Measurements from ENCODE around the gene GRM4. TPM values are rescaled to one million over a fixed set of nuclear protein-coding genes. Genes with fewer than 3 reads are reported as not detected.

GRM4 gene
- total RNA-seq, 1 donor from 2014 or later = not detected

DNA sequence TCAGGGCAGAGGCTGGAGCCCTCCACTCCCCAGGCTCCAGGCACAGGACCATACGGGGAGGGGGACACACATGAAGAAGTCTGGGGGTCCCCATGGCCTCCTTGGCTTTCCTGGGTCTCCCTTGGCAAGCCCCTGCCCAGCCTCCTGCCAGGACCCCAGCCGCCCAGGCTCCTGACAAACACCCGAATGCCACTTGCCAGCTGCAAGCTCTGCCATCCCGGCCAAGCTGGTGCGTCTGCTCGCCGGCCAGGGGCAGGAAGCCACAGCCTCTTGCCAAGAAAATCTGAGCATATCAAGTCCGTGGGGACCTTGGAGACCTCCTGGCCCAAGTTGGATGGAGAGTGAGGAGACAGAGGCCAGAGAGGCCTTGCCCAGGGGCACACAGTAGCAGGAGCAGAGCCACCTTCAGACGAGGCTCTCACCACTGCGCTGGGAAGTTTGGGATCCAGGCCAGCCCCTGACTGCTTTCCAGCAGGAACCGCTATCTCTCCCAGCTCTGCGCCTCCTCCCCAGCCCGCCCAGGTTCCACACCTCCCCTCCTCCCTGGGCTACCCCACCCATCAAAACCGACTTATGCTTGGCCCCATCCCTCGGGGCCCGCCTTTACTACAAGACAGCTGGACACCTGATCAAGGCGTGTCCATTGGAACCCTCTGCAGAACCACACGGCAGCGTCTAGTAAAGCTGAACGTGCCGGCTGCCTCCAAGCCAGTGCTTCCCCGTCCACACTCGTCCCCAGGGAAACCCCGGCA is 80.2 kb downstream of the GRM4 start:
- DNase-seq (ENCODE audit: low read depth in 2 of 2) = no peak

DNA sequence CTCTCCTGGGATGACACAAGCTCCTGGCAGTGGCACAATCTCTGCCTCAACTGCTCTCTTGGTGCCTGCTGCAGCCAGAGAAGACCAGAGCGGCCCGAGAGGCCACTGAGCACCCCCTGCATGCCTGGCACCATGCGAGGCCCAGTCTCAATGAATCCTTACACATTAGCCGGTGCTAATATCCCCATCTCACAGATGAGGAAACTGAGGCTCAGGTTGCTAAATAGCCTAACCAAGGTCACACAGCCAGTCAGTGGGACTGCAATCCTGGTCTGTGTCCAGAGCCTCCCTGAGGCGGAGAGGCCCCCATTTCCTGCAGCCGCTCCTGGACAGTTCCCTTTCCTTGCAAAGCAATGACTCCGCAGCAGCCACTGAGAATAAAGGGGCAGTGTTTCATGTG is 81.2 kb downstream of the GRM4 start:
- DNase-seq (ENCODE audit: low read depth in 2 of 2) = no peak

DNA sequence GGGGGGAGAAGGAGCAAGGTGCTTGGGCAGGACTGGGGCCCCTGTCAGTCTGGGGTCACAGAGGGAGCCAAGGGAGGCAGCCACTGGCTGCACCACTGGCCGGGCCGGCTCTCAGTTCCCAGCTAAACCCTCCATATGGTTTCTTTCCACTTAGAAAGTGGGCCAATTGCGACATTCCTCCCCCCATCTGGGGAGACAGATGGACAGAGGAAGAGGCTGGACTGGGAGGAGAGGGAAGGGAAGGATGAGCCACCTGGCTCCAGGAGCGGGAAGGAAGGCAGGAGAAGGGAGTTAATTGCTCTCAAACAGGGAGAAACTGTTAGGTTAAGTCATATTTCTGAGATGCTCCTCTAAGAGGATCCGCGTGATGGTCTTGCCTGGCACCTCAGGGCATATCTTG is 82.2 kb downstream of the GRM4 start:
- DNase-seq (ENCODE audit: low read depth in 2 of 2) = no peak

DNA sequence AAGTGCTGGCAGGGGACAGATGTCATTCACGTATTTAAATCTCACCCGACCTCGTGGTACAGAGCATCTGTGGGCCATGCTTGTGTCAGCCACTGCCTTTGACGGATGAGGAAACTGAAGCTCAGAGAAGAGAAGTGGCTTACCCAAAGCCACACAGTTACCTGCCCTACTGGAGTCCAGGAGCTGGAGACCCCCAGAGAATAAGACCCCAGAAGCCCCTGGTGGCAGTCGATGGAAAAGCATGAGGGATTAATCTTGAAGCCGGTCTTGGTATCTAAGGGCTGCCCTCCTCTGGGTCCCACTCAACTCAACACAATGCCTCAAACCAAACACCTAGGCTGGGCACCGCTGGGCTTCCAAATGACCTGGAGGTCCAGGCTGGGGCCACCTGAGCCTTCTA is 83.1 kb downstream of the GRM4 start:
- no peak for DNase-seq (ENCODE audit: low read depth in 2 of 2)

DNA sequence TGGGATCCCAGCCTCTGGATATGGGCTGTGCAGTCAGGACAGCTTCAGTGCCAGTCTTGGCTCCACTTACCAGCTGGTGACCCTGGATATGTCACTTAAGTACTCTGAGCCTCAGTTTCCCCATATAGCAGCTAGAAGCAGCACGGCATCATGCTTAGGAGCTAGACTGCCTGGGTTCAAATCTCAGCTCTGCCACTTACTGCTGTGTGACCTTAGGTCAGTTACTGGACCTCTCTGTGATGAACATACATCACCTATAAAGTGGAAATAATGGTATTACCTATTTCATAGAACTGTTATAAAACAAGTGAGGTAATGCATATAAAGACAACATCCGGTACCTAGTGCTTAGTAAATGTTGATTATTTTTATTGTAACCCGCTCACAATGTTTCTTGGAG is 83.7 kb downstream of the GRM4 start:
- no peak for DNase-seq (ENCODE audit: low read depth in 2 of 2)

DNA sequence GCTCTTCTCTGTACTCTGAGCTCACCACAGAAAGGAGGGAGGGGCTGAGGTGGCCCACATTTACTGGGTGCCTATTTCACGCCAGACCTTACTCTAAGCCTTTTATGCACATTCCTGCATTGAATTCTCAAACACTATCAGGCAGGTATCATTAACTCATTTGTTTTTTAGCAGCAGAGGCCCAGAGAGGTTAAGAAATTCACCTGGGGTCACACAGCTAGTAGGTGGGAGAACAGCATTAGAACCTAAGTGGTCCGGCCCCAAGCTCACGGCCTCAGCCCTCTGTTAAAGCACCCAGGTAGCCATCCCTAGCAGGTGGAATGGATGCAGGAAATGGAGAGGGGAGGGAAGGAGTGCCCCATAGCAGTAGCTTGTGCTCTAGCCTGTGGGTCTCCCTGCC is 84.5 kb downstream of the GRM4 start:
- DNase-seq (ENCODE audit: low read depth in 2 of 2) = no peak

DNA sequence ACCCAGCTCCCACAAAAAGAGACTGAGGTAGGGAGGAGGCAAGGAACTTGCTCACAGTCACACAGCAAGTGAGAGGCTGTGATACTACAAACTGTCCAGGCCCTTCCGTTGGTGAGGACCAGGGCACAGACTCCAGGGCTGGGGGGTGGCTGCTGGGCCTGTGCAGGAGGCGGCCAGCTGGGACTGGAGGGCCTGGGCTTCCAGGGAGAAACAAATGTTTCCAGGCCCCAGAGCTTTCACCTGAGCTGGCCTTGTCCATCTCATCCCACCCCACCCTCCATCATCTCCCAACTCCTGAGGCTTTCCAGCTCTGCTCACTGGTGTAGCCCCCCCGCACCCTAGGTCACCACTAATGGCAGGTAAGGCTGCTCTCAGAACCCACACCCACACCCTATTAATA is 86.0 kb downstream of the GRM4 start:
- no peak for DNase-seq (ENCODE audit: low read depth in 2 of 2)

DNA sequence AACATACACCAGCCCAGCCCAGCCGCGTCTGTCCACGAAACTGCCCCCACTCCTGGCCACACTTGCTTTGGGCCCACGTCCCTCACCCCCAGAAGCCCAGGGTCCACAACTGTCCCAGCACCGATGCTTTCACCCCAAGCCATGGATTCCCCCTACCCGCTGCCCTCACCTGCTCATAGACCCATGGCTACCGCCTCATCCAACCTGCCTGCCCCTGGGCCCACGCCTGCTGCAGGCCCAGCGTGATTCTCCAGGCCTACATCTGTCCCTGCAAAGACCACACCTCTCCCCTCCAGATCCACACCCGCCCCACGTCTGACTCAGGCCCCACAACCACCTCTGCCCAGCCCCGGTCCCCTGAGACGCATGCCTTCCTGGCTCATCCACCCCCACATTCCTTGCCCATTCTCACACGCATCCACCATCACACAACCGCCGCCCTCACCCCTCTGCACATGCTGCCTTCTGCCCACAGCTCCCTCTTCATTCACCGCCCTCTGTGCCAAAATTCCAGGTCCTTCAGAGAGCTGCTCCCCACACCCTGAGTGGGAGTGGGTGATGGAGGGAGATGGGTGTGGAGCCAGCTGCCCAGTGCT is 86.7 kb downstream of the GRM4 start:
- DNase-seq (ENCODE audit: low read depth in 2 of 2) = no peak

DNA sequence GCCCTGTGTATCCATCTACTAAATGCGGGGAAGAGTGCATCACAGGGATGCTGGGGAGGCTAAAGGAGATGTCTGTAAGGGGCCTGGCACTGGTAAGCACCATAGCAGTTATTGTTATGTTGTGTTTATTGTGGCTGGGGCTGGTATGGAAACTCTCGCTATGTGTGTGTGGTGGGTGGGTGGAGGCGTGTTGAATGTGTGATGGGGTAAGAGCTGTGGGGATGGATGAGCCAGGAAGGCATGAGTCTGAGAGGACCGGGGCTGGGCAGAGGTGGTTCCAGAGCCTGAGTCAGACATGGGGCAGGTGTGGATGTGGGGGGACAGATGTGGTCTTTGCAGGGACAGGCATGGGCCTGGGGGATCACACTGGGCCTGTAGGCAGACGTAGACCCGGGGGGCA is 88.1 kb downstream of the GRM4 start:
- DNase-seq (ENCODE audit: low read depth in 2 of 2) = no peak

DNA sequence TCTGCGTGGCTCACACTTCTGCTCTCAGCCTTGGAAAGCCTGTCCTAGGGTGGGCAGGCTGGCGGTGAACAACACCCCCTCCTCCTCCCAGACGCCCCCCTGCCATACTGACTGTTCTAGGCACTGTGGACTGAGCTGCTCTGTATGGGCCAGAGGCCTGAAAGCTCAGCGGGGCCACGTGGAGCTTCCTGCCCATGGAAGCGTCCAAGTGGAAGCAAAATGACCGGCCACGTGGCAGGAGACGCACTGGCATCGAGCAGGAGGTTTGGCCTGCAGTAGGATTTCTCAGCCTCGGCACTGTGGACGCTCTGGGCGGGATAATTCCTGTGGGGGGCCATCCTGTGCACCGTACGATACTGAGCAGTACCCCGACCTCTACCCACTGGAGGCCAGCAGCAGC is 88.7 kb downstream of the GRM4 start:
- no peak for DNase-seq (ENCODE audit: low read depth in 2 of 2)

DNA sequence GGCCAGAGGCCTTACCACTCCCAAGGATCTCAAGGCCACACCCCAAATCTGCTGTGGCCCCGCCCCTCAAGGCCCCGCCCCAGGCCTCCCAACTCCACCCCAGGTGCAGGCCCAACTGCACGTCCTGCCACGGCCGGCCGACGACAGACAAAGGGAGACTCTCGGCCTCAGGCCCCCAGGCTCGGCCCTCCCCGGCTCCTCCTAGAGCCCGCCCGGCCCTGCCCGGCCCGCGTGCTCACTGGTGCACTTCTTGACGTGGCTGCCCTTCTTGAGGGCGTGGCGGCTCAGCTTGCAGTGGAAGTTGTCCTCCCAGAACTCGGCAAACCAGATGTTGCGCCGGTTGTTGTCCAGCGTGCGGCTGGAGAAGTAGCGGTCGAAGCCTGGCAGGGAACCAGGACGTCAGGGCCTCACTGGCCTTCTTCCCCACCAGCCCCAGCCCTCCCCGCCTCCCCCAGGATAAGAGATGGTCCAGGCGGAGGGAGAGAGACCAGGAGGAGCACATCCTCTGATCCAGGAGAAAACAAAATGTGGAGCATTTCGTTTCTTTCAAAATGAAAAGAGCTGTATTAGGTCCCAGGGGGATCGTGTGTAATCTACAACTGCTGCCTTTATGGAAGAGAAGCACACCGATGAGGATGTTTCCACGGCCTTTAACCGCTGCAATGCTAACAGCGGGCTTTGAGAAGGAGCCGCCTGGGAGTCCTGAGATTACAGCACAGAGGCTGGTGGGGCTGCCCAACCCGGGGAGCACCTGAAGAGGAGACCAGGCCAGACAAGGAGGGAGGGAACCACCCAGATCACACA is 89.4 kb downstream of the GRM4 start:
- peak in 1 of 2 donors; percentile 6 for DNase-seq (ENCODE audit: low read depth in 2 of 2)

DNA sequence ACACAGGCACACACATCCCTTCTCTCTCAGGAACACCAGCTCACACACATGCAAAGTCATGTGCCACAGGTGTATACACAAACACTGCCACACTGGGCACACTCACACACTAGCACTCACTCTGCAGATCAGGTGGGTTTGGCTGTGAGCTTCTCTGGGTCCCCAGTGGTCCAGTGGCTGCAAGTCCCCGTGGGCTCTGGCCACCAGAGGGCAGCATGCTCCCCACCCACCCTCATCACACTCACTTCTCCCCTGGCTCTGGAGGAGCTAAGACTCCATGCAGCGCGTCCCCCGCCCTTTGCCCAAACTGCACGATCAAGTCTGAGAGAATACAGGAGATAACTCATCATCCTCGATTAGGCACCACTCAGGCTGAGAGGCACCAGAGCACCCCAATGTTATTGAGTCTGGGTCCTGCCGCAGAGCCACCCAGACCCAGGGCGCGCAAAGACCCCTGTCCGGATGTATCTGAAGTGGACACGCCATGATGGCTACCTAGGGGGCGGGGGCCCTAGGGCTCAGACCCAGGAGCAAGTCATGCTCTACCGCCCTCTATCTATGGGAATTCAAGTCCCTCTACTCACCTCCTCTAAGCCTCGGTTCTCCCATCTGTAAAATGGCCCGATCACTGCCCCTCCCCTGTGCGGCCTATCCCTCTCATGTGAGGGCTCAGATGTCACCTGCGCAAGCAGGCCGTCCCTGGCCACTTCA is 90.5 kb downstream of the GRM4 start:
- DNase-seq (ENCODE audit: low read depth in 2 of 2) = peak; percentile 60 to 79

DNA sequence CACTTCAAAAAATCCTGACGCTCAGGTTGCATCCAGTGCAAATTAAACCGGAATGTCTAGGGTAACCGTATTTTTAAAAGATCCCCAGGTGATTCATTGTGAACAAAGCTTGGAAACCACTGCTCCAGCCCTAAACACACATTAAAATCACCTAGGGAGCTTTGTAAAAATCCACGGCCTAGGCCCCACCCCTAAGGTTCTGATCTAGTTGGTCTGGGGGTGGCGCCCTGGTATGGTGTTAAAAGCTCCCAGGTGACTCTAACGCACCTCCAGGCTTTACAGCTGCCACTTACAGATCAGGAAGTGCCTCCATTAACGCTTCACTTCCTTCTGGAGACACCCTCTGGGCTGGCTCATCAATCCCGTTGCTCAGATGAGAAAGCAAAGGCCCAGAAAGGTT is 92.2 kb downstream of the GRM4 start:
- no peak for DNase-seq (ENCODE audit: low read depth in 2 of 2)

DNA sequence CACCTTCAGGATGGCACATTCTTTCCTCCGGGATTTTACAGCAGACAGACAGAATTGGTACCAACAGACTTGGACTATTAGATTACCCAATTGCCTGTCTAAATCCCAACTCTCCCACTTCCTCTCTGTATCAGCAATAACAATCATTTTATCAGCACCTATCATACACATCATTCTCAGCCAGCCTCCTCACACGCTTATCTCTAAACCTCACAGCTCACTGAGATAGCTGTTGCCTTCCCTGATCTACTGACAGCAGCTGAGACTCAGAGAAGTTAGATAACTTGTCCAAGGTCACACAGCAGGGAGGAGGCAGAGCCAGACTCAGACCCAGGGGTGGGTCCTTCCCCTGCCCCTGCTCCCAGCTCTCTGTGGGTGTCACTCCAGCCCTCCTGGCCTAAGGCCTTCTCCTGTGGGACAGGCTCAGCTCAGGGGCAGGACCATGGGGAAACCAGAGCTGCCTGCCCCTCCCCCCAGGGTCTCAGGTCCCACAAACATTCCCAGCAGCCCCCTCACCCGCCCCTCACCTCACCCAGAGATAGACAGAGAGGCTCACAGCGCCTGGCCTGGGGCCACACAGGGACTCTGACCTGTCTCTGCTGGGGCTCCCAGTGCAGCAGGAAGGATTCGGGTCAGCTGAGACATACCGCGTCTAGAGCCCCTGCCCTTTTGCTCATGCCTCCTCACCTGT is 92.8 kb downstream of the GRM4 start:
- no peak for DNase-seq (ENCODE audit: low read depth in 2 of 2)

DNA sequence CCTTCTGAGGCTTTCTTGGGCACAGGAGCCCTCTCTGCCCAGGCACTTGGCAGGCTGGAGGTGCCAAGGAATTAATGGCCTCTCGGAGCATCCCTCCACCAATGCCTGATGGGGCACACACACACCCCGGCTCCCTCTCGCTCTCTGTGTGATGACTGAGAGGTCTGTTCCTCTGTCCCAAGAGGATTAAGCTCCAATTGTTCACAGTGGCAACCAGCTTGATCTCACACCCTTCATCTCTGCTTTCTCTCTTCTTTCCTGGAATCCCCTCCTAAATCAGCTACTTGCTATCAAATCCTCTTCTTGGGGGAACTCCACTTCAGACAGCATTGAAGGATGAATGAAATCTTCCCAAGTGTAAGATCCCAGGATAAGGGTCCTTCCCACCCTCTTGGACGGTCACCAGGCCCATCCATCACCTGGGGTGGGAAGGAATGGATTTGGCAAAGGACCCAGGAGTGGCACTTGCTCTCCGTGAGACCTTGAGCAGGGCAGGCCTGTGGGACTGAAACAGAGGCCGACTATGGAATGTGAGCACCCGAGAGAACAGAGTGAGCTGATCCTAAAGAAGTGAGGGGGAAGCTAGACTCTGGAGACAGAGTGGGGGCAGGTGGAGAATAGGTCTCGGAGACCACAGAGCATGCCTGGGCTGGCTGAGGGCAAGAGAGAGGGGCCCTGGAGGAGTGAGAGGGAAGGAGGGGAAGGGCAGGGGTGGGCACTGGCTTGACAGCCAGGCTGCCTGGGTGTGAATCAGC is 93.6 kb downstream of the GRM4 start:
- DNase-seq (ENCODE audit: low read depth in 2 of 2) = no peak

DNA sequence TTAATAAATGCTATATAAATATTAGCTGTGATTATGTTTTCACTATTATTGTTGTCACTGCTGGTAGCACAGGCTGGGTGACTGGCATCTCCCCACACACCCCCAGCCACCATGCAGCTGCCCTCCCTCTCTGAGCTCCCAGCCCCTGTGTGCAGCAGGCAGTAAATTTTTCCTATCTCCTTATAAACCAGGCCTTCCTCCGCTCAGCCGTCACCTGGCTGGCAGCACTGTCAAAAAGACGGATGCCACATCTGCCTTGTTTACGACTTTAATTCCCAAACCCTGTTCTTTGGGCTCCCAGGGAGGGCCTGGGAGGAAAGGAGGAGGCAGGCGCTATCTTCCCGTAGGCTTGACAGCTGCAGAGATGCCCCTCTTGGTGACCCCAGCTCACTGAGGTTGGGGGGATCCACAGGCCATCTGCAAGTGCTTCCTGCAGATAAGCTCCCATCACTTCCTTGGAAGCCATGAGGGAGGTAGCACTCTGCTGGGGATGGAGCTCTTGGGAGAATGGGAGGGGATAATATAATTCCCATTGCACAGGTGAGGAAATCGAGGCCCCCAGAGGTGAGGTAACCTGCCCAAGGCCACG is 94.5 kb downstream of the GRM4 start:
- no peak for DNase-seq (ENCODE audit: low read depth in 2 of 2)

DNA sequence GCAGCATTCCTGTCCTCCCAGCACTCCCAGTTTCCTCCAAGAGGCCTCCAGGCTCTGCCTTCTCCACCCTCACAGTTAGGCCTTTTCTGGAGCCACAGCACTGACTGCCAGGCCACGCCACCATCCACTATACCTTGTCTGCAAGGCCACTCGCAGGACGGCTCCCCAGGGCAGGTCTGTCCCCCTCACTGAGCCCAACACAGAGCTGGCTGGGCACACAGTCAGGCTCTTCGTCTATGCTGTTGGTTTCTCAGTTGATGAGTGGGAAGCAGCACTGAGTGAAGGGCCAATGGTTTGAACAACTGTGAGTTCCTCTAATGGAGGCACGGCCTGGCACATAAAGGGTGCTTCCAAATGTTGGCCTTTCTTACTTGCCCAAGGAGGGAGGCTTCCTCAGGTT is 95.2 kb downstream of the GRM4 start:
- DNase-seq (ENCODE audit: low read depth in 2 of 2) = no peak

DNA sequence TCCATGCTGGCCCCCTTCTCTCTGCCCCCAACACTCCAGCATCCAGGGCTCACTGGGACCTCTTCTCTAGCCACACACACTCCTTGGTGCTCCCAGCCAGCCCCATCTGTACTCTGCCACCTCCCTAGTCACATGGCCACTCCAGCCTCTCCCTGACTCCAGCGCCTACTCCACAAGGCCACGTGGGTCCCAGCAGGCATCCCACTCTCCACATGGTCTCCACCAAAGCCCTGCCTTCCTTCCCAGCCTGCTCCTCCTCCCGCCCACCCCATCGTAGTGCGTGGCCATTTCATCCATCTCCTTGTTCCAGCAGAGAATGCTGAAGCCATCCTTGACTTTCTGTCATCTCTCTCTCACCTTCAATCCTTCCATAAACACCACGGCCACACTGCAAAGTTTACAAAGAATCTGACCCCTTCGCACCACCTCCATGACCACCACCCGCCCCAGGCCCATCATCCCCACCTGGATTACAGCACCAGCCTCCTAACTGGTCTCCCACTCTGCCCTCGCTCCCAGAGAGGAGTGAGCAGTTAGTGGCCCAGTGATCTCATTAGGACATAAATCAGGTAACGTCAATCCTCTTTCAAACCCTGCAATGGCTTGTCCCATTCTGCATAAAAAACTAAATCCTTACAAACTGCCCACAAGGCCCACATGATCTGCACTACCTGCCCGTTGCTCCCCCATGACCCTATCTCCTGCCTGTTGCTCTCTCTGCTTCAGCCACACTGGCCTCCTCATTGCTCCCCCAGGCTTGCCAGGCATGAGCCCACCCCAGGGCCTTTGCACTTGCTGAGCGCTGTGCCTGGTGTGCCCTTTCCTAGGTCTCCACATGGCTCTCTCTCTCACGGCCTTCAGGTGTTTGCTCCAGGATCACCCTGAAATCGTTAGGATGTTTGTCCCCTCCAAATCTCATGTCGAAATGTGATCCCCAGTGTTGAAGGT is 96.2 kb downstream of the GRM4 start:
- DNase-seq (ENCODE audit: low read depth in 2 of 2) = no peak
